Measurements from ENCODE around the gene GALP.

Gene GALP

DNA sequence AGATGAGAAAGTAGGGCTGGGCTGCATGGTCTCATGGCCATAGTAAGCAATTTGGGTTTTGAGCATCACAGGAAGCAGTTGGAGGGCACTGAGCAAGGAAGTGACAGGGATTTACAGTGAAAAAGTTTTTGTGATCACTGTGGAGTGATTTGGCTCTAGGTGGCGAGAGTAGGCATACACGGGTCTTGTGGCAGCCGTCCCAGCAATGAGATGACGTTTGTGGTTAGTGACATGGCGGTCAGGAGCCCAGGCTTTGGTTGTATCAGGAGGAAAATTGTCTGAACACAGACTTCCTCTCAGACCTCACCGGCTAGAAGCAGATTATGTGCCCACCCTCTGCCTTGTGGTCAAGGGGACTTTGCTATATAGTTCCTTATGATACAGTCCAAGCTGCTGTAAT is 31.4 kb upstream of the GALP start:
- TF ChIP-seq FOXP2 (optimal IDR thresholded peaks at IDR 0.05; ENCODE audit: borderline replicate concordance, extremely low read depth, extremely low read length, insufficient read depth) (no peak), POLR2AphosphoS5 (IDR thresholded peaks at IDR 0.05; ENCODE audit: low read depth, low read length) (no peak), TAF1 (IDR thresholded peaks at IDR 0.05; ENCODE audit: borderline replicate concordance, insufficient read depth, low read length) (no peak), SIN3A (IDR thresholded peaks at IDR 0.05; ENCODE audit: borderline replicate concordance, insufficient read depth, low read length) (no peak)
- TF ChIP-seq, protein P1, sequence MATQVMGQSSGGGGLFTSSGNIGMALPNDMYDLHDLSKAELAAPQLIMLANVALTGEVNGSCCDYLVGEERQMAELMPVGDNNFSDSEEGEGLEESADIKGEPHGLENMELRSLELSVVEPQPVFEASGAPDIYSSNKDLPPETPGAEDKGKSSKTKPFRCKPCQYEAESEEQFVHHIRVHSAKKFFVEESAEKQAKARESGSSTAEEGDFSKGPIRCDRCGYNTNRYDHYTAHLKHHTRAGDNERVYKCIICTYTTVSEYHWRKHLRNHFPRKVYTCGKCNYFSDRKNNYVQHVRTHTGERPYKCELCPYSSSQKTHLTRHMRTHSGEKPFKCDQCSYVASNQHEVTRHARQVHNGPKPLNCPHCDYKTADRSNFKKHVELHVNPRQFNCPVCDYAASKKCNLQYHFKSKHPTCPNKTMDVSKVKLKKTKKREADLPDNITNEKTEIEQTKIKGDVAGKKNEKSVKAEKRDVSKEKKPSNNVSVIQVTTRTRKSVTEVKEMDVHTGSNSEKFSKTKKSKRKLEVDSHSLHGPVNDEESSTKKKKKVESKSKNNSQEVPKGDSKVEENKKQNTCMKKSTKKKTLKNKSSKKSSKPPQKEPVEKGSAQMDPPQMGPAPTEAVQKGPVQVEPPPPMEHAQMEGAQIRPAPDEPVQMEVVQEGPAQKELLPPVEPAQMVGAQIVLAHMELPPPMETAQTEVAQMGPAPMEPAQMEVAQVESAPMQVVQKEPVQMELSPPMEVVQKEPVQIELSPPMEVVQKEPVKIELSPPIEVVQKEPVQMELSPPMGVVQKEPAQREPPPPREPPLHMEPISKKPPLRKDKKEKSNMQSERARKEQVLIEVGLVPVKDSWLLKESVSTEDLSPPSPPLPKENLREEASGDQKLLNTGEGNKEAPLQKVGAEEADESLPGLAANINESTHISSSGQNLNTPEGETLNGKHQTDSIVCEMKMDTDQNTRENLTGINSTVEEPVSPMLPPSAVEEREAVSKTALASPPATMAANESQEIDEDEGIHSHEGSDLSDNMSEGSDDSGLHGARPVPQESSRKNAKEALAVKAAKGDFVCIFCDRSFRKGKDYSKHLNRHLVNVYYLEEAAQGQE (IDR thresholded peaks at IDR 0.05; ENCODE audit: insufficient read depth in 1 of 2, low read depth in 2 of 2, low read length in 2 of 2), result no peak

GRCh38 chr19:56144831-56145230 is 31.0 kb upstream of the GALP start:
- TF ChIP-seq, protein P1 (IDR thresholded peaks at IDR 0.05; ENCODE audit: insufficient read depth in 1 of 2, low read depth in 2 of 2, low read length in 2 of 2), result no peak
- TF ChIP-seq SIN3A (IDR thresholded peaks at IDR 0.05; ENCODE audit: borderline replicate concordance, insufficient read depth, low read length), result no peak

- TF ChIP-seq FOXP2 (optimal IDR thresholded peaks at IDR 0.05; ENCODE audit: borderline replicate concordance, extremely low read depth, extremely low read length, insufficient read depth) (no peak), TAF1 (IDR thresholded peaks at IDR 0.05; ENCODE audit: borderline replicate concordance, insufficient read depth, low read length) (no peak), POLR2AphosphoS5 (IDR thresholded peaks at IDR 0.05; ENCODE audit: low read depth, low read length) (no peak), SIN3A (IDR thresholded peaks at IDR 0.05; ENCODE audit: borderline replicate concordance, insufficient read depth, low read length) (no peak)
- TF ChIP-seq, protein P1 (IDR thresholded peaks at IDR 0.05; ENCODE audit: insufficient read depth in 1 of 2, low read depth in 2 of 2, low read length in 2 of 2), result no peak
Observed at GRCh38 chr19:56145698-56146097, 30.1 kb upstream of the GALP start.

- TF ChIP-seq, protein P1 (IDR thresholded peaks at IDR 0.05; ENCODE audit: insufficient read depth in 1 of 2, low read depth in 2 of 2, low read length in 2 of 2), result no peak
- TF ChIP-seq SIN3A (IDR thresholded peaks at IDR 0.05; ENCODE audit: borderline replicate concordance, insufficient read depth, low read length) (no peak), POLR2AphosphoS5 (IDR thresholded peaks at IDR 0.05; ENCODE audit: low read depth, low read length) (no peak), FOXP2 (optimal IDR thresholded peaks at IDR 0.05; ENCODE audit: borderline replicate concordance, extremely low read depth, extremely low read length, insufficient read depth) (no peak)
Observed at GRCh38 chr19:56146904-56147303, 28.9 kb upstream of the GALP start.

DNA sequence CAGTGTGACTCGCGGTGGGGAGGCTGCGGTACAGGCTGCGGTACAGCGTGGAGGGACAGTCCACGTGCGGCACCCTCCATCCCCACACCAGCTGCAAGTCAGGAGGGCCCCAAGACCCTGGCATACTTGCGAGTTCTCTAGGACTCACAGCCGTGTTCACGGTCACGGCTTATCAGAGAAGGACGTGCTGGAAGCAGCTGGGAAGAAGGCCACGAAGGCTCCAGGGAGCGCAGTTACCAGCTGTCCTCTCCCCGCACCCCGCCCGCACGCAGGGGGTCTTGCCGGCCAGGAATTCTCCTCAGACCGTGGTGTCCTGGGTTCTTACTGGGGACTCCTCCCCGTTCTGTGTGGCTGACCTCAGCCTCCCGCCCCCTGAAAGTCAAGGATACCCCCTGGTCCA is 28.5 kb upstream of the GALP start:
- TF ChIP-seq SIN3A (IDR thresholded peaks at IDR 0.05; ENCODE audit: borderline replicate concordance, insufficient read depth, low read length), result no peak
- TF ChIP-seq, protein P1 (IDR thresholded peaks at IDR 0.05; ENCODE audit: insufficient read depth in 1 of 2, low read depth in 2 of 2, low read length in 2 of 2), result no peak
- no peak for TF ChIP-seq POLR2AphosphoS5 (IDR thresholded peaks at IDR 0.05; ENCODE audit: low read depth, low read length)
- no peak for TF ChIP-seq FOXP2 (optimal IDR thresholded peaks at IDR 0.05; ENCODE audit: borderline replicate concordance, extremely low read depth, extremely low read length, insufficient read depth)
- no peak for TF ChIP-seq TAF1 (IDR thresholded peaks at IDR 0.05; ENCODE audit: borderline replicate concordance, insufficient read depth, low read length)

All from PFSK-1 (cell line).